ENCODE data around the gene ARID1B.

GRCh38 chr6:156884306-156884705 lies 107.1 kb downstream of the ARID1B start:
- TF ChIP-seq CTCF (IDR thresholded peaks at IDR 0.05; ENCODE audit: low read depth, low read length, missing input control) (no peak), SP1 (IDR thresholded peaks at IDR 0.05) (no peak), MAX (IDR thresholded peaks at IDR 0.05) (no peak), ZBTB33 (IDR thresholded peaks at IDR 0.05) (no peak), TAF1 (conservative IDR thresholded peaks at IDR 0.05) (no peak), ATF3 (IDR thresholded peaks at IDR 0.05) (no peak)

Measured in liver (tissue), 3 donors.